Measurements from ENCODE around the gene GNA12.

GRCh38 chr7:2823130-2823529 lies 21.0 kb downstream of the GNA12 start:
- TF ChIP-seq CTCF (IDR thresholded peaks at IDR 0.05), result no peak
- TF ChIP-seq ZFX (IDR thresholded peaks at IDR 0.05; ENCODE audit: borderline replicate concordance), result no peak

Data from 22Rv1 (cell line).